Colon (tissue), 2 donors: ENCODE measurements around the gene KIZ.

Source experiments
- FAIRE-seq: peaks from 2 replicates; lab custom pipeline; 2012; peaks lifted over from hg19 to GRCh38; lab: Jason Lieb, UNC
- donor health status: control.
- donor health status: control.

The KIZ gene

DNA sequence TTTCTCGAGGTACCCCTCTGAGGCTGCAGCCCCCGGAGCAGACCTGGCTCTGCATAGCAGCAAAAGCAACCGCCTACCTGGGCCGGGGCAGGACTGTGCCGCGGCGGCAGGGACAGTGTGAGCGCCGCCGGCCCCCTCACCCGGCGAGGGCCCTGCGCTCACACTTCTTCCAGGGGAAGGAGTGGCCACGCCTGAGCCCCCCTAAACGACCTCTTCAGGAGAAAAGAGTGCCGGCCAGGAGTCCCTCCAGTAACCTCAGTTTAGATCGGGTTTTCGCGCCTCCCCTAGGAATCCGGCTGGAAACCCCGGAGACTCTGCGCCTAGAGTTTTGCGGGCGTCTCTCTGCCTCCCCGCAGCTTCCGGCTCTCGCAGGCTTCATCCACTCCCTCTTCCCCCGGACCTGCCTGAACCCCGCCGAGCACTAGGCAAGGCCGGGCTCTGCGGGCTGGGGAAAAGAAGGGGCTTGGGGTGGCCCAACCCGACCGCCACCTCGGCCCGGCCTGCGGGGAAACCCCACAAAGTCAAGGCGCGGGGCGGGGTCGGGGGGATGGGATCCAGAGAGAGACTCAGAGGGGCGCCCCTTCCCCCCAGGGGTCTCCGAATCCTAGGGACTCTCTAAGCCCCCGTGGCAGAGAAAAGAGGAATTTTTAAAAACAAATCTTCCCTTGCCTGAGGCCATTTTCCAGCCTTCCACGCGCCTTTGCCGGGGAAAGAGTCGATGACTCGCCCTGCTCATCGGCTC, 20.3 kb upstream of the KIZ start:
- FAIRE-seq = no peak

DNA sequence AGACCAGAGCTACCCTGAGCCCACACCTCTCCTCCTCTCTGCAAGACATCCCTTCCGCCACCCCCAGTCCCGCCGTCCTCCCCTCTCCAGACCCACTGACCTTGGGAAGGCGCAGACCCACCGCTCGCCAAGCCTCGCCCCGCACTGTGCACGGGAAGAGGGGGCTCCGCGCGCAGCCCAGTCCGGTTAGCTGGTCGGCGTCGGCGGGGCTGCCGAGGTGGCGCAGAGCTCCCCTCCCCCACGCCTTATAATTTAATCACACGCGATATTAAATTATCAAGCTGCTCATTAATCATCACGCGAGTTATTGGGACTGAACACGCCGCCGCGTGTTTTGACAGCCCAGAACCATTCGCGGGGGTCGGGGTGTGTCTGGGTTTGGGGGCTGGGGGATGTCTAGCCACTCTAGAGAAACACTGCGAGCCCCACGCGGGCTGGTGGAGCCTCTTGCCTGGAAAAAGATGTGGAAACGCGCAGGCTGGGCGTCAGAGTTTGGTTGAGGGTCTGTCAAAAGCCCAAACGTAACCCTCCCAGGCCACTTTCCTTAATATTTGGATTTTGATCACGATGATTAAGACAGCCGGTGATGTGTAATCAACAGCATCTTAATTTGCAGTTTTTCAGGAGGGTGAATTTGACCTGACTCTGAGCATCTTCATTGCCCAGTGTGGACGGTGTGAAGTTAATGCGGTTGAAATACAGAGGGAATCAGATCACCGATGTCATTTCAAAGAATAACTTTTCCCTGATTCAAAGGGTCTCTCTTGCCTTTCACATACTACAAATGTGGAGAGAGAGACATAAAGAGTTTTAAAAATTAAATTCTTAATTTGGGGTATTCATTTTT, 19.5 kb upstream of the KIZ start, which contains the start of gene LINC00237:
Gene LINC00237, minus strand, starts transcription at position 188 of the 847 bp plus-strand sequence.
- FAIRE-seq = no peak

DNA sequence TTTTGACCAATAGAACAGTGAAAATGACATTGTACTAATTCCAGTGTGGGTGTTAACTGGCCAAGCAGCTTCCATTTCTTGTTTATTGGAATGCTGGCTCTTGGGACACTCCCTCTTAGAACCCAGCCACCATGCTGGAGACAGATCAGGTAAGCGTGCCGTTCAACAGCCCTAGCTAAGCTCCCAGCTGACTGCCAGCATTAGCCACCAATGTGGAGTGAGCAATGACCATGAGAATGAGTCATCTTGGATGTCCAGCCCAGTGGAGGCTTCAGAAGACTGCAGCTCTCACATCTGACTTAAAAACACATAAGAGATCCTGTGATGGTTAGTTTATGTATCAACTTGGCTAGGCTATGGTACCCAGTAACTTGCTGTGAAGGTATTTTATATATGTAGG, 16.7 kb upstream of the KIZ start:
- FAIRE-seq = no peak

DNA sequence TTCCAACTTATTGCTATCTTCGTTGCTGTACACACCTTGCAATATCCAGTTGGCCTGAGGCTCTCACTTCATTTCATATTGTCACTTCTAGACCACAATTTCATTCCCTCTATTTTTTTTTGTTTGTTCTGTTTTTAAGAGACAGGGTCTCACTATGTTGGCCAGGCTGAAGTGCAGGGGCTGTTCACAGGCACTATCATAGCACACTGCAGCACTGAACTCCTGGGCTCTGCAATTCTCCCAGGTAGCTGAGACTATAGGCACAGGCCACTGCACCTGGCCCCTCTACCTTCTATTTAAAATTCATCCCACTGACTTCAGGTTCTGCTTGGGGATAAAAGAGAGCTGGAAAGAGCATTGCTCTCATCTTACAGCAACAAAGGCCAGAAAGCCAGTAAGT, 15.1 kb upstream of the KIZ start:
- no peak for FAIRE-seq

DNA sequence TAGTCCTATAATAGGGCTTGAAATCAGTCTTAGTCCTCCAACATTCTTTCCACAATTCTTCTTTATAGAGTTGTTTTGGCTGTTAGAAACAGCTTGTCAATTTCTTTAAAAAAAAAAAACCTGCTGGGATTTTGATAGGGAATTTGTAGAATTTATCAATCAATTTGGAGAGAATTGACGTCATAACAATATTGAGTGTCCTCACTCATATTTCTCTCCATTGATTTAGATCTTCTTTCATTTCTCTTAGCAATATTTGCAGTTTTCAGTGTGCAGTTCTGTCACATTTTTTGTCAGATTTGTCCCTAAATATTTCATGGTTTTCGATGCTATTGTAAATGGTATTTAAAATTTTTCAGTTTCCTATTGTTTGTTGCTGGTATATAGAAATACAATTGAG, 14.5 kb upstream of the KIZ start:
- no peak for FAIRE-seq

DNA sequence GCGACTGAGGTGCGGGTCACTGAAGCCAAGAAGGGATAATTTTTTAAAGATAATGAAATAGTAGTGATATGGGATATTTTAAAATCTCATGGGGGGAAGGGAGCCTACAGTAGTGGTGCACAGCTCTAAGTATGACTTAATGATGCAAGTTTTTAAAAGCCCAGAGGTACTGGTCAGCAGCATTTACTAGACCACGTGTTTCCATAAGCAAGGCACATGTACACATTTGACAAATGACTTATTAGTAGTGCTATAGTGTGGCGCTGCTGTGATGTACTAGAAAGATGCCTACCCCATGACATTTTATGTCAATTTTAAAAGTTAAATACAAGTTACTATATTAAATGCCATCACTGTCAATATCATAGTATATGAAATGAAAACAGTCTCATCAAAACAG, 12.2 kb upstream of the KIZ start:
- no peak for FAIRE-seq

DNA sequence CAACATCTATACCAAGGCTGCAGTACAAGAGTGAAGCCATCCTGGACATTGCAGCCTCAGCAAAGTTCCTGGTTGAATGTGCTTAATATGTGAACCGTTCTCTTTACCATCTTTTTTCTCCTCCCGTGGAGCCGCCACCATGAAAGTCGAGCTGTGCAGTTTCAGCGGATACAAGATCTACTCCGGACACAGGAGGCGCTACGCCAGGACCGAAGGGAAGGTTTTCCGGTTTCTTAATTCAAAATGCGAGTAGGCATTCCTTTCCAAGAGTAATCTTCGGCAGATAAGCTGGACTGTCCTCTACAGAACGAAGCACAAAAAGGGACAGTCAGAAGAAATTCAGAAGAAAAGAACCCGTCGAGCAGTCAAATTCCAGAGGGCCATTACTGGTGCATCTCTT, 11.3 kb upstream of the KIZ start:
- no peak for FAIRE-seq

DNA sequence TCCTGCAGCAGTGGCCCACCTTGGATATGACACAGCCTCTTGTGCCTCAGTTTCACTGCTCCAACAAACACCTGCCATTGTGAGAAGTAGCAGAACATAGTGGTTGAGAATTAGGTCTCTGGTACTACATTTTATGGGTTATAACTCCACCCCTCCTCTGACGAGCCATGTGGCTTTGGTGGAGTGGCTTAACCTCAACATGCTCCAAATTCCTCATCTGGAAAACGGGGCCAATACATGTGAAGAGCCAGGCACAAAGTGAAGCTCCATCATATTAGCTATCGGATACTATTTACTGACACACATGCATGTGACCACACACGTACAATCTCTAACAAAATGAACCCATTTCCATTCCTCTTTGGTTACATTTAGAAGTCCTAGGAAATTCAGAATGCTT, 8.4 kb upstream of the KIZ start:
- no peak for FAIRE-seq

DNA sequence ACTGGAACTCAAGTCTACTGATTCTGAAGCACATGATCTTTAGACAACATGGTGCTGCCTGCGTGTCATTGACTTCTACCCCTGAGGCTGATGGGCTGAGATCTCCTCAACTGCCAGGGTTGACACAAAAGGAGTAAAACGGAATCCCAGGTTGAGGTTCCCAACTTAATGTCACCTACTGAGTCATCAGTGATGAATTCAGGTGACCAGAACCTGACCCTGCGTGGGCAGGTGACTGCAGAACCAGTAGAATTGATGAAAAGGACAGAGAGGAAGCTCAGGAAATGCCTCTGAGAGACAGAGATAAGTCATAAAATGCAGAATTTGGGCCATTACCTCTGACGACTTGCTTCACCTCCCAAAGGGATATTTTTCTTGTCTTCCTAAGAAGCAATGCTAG, 7.7 kb upstream of the KIZ start:
- FAIRE-seq = no peak

DNA sequence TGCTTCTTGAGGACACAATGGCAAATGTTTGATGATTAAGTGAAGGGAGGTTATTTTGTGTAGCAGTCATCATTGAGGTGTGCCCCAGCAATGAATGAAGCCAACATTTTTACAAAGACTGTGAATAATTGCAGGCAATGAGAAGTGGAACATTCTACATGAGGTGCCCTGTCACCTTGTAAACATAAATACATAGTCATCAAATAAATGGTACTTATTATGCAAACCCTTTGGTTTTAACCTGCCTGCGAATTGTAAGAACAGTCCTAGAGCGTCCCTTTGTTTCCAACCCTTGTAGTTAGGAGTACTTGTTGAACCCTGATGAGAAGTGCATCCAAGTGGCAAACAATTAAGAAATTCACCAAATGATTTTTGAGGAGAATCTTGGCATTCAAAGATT, 7.1 kb upstream of the KIZ start:
- FAIRE-seq = no peak

DNA sequence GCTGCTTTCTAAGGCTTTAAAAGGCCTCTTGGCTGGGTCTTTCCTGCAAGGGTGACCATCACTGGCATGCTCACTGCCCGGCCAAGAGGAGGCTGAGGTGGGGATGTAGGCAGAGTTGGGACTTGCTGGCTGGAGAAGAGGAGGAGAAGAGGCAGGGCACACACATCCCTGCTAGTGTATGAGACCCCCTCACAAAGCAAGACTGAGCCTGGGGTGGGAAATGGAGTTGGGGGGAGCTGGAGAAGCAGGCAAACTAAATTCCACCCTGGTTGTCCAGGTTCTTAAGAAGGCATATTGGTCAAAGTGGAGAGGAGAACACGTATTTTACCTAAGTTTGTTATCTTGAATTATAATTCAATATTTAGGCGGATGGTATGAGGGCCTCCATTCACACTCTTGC, 1.7 kb upstream of the KIZ start:
- no peak for FAIRE-seq

DNA sequence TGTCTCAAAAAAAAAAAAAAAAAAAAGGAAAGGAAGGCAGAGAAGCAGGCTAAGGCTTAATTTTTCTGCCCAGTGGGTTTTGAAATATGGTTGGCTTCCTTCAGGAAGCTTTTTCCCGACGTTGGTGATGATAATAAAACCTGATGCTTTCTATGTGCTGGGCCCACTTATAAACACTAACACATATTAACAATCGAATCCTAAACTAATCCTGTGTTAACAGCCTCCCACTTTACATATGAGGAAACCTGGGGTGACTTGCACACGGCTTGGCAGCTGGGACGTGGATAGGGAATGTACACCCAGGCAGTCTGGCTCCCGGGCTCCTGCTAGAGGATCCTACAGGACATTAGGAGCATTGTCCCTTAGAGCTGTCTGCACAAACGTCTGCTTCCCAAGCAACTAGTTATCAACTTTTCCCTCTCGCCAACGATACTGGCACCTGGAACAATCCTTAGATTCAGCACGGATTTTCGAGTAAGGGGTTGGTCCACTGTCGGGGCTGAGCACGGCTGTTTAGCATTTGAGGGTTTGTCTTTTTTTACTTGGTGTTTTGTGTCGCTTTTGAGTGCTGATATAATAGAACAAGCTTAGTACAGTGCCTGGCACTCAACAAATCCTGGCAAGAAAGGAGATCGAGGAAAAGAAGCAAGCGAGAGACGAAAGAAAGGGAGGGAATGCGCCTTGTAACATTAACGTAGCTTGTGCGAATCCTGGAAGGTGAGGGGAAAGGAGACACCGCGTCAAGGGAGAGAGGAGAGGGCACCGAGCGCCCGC, 622 bp upstream of the KIZ start:
- FAIRE-seq = no peak

DNA sequence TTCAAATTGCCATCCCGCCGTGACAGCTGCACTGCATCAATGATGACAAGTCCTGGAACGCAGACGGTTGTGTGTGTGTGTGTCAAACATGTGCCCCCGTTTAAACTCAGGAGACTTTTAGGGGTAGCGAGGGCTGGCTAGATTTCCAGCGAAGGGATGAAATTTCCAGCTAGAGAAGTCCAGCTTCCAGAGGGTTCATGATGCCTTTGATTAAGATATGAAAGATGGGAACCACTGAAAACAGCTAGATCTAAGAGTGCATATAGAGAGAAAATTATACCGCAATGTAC, 644 bp downstream of the KIZ start:
- FAIRE-seq = no peak

DNA sequence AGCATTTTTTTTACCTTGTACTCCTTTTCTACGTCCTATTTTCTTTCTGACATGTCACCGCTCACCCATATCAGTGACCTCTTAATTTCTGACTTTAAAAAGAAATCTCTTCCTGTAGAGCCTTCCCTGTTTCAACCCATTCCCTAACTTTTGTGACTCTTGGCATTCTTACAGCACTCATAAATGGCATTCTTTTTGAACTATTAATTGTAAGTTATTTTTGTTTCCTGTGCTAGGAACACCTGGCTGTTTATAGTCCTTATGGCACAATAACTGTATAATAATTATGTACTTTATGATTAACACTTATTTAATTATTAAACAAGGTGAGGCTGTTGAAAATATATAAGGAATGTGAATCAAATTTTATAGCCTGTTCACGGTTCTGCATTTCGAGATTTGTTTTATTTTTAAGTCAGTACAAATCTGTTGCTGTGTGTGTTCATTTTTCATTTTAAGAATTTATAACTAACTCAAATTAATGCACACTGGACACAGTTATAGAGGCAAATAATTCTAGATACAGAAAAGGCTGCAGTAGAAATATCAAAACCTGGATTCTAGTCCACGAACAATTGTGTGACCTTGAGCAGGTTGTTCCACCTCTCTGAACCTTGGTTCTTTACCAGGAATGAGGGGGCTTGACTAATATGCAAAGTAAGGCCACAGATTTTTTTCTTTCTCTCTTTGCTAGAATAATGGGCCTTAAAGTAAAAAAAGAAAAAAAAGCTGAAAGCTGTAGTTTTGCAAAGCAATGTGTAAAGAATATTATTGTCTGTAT, 1.5 kb downstream of the KIZ start:
- FAIRE-seq = no peak

DNA sequence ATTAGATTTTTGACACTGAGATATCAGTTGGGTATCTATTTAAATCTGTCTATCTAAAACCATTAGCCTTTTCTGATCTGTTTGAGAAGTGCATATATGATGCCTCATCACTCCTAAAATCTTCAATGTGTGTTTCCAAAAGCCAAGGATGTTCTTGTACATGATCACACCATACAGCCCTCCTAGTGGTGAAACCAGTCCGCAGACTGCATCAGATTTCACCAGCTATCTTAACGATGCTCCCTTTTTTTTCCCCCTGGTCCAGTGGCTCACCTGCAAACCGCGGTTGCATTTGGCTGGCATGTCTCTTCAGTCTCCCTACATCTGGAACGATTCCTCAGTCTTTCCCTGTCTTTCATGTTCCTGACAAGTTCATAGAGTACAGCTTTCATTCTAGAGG, 4.0 kb downstream of the KIZ start:
- no peak for FAIRE-seq

DNA sequence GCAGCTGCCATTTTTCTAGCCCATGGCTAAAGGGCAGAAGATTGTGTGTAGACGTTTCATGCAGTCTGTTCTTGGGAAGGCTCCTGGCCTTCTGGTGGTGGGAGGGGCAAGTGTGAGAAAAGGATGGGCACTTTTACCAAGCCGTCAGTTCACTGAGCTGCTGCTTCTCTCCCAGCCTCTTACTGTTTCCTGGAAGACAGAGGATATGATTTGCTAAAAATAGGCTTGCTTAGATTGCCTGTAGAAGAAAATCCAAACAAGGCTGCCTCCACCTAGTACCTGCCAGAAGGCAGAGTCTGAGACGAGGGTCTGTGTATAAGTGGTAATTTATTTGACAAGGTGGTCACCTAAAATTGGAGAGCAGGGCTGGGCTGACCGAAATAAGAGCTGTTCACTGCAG, 7.5 kb downstream of the KIZ start:
- FAIRE-seq = no peak

DNA sequence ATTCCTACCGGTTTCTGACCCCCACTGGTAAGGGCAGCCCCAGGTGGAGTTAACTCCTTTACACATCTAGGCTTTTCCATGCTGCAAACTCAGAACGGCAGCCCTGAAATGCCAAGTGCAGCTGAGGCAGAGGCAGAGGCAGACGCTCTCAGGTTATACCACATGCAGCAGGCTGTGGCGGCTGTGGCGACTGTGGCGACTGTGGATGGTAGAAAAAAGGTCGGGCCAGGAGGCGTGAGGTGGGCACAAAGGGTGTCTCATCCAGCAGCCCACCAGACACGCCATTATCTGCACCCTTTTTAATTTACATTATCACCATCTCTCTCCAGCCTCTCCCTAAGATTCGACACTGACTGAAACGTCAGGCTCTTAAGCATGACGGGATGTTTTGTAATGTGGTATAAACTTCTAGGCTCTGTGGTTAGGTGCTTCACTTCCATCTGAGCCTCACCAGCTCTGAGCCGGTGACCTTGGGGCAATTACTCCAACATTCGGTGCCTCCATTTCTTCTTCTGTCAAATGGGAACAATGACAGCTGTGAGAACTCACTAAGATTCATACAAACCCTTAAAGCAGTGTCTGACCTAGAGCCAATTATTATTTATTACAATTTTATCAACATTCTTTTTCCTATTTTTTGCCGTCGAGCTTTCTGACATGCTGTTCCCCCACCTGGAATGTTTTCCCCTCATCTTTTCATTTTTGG, 8.2 kb downstream of the KIZ start:
- FAIRE-seq = no peak

DNA sequence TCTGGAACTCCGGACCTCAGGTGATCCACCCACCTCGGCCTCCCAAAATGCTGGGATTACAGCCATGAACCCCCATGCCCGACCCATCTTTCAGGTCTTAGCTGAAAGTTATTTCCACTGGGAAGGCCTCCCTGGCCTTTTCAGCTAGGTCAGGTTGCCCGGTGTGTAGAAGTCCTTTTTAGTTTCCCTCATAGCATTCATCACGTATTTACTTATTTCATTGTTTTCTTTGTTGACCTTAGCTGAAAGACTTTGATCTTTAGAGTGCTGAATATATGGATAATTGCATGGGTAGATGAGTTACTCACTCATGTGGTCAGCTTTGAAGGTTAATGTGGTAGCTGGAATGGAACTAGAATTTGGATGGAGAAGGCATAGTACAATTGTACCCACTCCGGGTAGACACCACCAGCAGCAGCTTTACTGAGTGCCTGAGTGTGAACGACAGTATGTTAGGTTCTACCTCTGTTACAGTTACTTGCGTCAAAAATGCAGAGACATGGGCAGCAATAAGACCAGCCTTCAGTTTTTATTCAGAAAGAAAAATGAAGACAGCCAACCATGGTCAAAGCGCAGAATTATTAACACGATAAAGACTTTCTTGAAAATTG, 9.1 kb downstream of the KIZ start:
- FAIRE-seq = no peak

DNA sequence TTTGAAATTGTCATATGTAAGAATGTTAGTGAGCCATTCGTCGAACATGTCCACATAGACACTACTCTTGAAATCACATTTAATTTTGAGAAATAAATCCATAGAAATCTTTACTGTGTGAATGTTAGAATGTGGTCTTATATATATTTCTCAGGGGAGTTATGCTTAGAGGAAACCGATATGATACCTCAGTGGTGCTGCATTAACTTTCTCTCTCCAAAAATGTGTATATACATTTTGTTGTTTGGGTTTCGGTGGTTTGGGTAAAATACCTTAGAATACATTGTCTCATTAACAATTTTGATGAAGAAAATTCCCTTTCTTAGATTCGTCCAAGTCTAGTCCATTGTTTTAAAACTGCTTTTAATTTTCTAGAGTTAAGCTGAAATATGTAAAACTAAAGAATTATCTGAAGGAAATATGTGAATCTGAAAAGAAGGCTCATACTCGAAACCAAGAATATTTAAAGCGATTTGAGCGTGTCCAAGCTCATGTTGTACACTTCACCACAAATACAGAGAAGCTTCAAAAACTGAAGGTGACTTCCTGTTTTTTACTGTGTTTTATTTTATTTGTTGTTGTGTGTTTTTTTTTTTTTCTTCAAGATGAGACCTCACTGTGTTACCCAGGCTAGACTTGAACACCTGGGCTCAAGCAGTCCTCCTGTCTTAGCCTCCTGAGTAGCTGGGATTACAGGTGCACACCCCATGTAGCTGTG, 10.3 kb downstream of the KIZ start:
- FAIRE-seq = no peak

DNA sequence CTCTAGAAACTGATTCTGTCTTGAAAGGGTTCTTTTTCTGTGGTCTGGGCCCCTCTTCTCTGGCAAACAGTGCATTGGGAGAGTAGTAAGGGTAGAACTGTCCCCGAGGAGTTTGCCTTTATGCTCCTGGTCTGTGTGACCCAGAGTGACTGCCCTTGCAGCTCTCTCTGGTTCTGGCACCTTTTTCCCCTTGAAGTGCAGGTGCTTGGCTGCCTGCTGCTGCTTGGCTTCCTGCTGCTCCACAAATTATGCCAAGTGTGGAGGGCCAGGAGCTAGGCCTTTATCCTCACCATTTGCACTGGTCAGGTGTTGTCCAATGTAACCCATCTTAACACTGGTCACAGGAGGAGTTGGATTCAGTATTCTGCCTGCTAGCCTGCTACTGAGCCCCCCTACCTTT, 11.2 kb downstream of the KIZ start:
- no peak for FAIRE-seq
